Renal cortical epithelial cell (primary cell): ENCODE results near the gene CISD2. TPM values are rescaled to one million over a fixed set of nuclear protein-coding genes. Genes with fewer than 3 reads are reported as not detected.
"Not testable (repeated sequence)": the region's sequence is repeated elsewhere in the genome, so short reads cannot be mapped to it uniquely, and the experiment has no call there.

ENCODE experiments used
- DNase-seq: peaks from one replicate; pipeline ENCODE4 v3.0.0-alpha.2; 2011; ENCODE audit warnings: low read depth
- total RNA-seq: library from RNA; depleted of rRNA; stranded (reverse); fragments of >200 nt; gene quantifications from 2 replicates; pipeline ENCODE4 v1.2.3, GENCODE V29; 2014

CISD2 gene
- 32.8 and 38.6 TPM in 2 replicates for total RNA-seq

GRCh38 chr4:102868781-102869568 lies at the start of gene CISD2:
TSS of gene CISD2 (plus strand) at chr4:102868992. CDS start at chr4:102869085, 93 bp downstream.
- DNase-seq: peak; percentile 71

GRCh38 chr4:102819100-102819499 lies 49.7 kb upstream of the CISD2 start:
- not testable (repeated sequence) for DNase-seq

- no peak for DNase-seq
These were observed 49.0 kb upstream of the CISD2 start for GRCh38 chr4:102819588-102820365.

- DNase-seq: no peak
These were observed 45.3 kb upstream of the CISD2 start for GRCh38 chr4:102823464-102823863.

GRCh38 chr4:102823897-102824296 lies 44.9 kb upstream of the CISD2 start:
- DNase-seq: no peak

GRCh38 chr4:102824398-102824797 lies 44.4 kb upstream of the CISD2 start:
- DNase-seq: no peak

GRCh38 chr4:102825261-102826091 lies 43.3 kb upstream of the CISD2 start:
- peak; percentile 66 for DNase-seq

- DNase-seq: no peak
These were observed 42.5 kb upstream of the CISD2 start for GRCh38 chr4:102826105-102826889.

- peak; percentile 68 for DNase-seq
These were observed 41.7 kb upstream of the CISD2 start, which contains the start of gene UBE2D3 for GRCh38 chr4:102826890-102827673. TSS of gene UBE2D3 (minus strand) at chr4:102827551. CDS start at chr4:102826508, 1,043 bp downstream.

- DNase-seq: peak; percentile 100
These were observed 40.9 kb upstream of the CISD2 start for GRCh38 chr4:102827674-102828496.

- DNase-seq: no peak
These were observed 40.3 kb upstream of the CISD2 start for GRCh38 chr4:102828497-102828808.

- DNase-seq: no peak
These were observed 39.0 kb upstream of the CISD2 start for GRCh38 chr4:102829803-102830202.

GRCh38 chr4:102832105-102832504 lies 36.7 kb upstream of the CISD2 start:
- no peak for DNase-seq

- DNase-seq: no peak
These were observed 36.1 kb upstream of the CISD2 start for GRCh38 chr4:102832667-102833066.

- DNase-seq: no peak
These were observed 32.2 kb upstream of the CISD2 start for GRCh38 chr4:102836596-102836995.

GRCh38 chr4:102842367-102842766 lies 26.4 kb upstream of the CISD2 start:
- DNase-seq: no peak

GRCh38 chr4:102843273-102843672 lies 25.5 kb upstream of the CISD2 start:
- DNase-seq: peak; percentile 68

GRCh38 chr4:102843938-102844337 lies 24.9 kb upstream of the CISD2 start:
- no peak for DNase-seq

- DNase-seq: no peak
These were observed 21.1 kb upstream of the CISD2 start for GRCh38 chr4:102847687-102848086.
